Measurements from ENCODE around the gene DNAJC30.

Gene DNAJC30

DNA sequence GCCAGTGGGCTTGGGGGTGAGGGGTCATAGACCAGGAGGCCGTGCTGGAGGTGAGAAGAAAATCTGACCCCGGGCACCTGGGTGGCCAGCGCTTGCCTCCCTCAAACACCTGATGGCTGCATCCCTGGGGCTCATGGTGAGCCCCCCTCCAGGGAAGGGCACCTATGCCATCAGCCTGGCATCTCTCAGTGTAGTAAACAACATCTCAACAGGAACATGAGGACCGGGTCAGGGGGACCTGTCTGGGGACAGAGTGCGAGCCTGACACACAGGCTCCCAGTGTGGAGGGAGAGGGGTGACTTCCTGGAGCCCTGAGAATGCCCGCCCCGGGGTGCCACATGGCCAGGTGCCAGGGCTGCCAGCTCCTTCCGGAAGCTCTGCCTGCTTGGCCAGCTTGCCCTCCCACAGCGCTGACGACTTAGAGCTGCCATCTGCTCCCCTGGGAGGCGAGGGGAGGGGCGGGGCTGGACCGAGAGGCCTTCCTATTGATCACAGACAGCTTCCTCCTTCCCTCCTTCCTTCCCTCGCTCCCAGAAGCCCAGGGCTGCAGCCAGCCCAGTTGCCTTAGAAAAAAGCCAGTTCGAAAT is 23.9 kb upstream of the DNAJC30 start:
- DNase-seq (ENCODE audit: low read depth): no peak

DNA sequence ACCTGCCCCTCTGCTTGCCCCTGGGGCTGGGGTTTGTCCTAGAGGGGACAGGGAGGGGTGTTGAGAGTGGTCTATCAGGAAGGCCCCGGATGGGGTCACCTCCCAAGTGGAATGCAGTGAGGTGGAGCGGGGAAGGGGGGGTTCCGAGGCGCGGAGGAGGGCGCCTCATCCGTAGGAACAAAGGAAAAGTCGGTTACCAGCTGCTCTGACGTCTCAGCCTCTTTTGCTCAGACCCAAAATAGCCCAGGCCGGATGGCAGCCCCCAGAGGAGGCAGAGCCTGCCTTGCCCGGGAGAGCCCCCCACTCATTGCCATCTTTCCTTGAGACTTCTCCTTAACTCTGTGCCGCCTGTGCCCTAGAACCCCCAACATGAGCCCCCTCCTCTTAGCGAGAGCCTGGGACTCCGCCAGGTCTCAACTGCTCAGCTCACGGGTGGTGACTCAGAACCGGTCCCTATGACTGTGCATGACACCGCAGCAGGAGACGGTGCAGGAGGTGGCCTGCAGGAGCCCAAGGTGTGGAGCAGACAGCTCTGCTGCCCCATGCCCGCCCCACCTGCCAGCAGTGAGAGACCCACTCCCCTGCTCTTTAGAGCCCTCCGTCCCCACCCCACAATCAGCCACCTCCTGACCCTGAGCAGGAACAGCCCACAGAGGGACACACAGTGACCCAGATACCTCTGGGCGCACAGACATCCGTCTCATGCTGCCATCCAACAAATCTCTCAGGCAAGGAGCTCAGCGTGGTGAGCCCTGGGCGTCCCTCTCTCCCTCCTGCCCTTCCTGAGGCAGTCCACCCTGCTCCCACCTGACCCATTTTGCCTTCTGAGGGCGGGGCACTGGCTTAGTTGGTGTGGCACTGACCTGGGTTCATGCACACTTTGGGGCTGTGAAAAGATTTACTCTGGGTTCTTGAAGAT is 23.1 kb upstream of the DNAJC30 start:
- DNase-seq (ENCODE audit: low read depth): no peak

DNA sequence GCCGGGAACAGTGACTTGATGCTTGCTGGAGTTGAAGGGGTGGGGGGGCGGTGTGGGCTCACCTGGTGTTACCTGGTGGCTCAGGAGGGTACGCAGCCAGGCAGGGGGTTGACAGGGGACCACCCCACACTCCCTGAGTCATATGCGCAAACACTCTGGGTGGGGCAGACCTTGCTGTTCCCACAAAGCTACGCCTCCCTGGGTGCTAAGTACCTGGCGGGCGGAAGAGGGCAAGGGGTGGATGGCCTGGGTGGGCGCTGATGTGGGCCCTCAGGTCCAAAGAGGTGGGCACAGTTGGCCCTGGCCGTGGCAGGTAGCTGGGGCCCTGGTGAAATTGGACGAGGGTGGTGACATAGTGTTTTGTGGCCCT is 22.3 kb upstream of the DNAJC30 start:
- DNase-seq (ENCODE audit: low read depth): no peak

DNA sequence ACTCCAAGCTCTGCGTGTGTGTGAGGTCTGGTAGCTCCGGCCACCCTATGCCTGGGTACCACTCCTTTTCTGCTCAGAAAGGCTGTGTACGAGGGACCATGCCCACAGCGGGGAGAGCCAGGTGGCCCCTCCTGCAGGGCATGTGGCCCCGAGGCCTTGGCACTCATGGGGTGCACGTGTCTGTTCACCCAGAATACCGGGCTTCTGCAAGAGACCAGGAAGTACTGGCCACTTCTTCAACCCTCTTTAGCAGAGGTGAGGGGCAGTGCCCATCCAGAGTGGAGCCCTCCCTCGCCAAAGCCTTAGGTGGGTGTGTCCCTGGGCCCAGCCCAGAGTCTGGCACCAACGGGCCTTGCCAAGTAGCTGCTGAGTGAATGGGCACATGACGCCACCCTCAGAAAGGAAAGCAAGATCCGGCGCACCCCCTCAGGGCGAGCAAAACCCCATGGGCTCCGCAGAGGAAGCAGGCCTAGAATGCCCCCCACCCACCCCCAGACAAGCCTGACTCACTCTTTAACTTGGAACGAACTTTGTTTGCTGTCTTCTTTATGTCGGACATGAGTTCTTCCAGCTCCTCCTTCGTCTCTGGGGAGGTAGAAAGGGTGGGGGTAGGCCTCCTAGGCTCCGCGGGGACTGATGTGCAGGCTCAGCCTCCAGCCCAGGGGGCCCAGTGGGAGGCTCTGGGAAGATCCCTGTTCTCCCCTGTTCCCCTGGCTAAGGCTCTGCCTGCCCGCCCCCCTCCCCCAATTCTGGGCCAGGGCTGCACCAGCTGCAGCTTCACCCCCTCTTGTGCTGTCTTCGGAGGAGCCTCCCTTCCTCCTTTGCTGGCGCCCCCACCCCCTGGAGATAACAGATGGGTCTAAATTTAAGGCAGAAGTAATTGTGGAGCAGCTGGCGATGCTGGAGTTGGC is 21.6 kb upstream of the DNAJC30 start:
- no peak for DNase-seq (ENCODE audit: low read depth)

- no peak for DNase-seq (ENCODE audit: low read depth)
Measured at GRCh38 chr7:73703757-73704639, 20.7 kb upstream of the DNAJC30 start.

DNA sequence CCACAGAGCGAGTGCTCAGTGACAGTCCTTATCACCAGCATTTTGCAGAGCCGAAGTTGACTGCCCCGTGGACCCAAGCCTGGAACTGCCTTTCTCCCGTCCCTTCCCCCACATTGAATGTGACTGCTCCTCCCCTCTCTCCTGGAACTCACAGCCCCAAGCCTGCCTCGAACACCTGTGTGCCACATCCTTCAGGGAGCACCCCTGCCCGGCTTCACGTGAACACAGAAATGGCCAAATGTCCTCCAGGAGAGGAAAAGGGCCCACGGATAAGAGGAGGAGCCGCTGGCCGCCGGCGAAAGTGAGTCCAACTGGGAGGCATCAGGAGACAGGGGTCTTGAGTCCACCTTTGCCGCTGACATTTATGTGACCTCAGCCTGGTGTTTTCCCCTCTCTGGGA is 20.0 kb upstream of the DNAJC30 start:
- DNase-seq (ENCODE audit: low read depth): no peak

- no peak for DNase-seq (ENCODE audit: low read depth)
Measured at GRCh38 chr7:73702665-73703064, 19.4 kb upstream of the DNAJC30 start.

- no peak for DNase-seq (ENCODE audit: low read depth)
Measured at GRCh38 chr7:73702226-73702625, 19.0 kb upstream of the DNAJC30 start.

DNA sequence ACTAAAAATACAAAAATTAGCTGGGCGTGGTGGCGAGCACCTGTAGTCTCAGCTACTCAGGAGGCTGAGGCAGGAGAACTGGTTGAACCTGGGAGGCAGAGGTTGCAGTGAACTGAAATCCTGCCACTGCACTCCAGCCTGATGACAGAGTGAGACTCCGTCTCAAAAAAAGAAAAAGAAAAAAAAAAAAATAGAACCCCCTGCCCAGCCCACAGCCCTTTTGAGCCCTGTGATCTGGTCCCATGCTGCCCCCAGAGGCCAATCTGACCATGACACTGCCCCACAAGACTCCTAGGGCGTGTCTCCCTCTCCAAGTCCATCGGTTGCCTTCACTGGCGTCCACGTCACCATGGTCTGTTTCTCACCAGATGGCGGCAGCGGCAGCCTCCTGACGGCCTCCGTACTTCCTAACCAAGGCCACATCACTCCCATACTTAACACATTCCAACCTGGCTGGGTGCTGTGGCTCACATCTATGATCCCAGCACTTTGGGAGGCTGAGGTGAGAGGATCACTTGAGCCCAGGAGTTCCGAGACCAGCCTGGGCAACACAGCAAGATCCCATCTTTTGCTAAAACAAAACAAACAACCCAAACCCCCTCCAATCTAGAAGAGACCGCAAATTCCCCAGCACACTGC is 18.2 kb upstream of the DNAJC30 start:
- DNase-seq (ENCODE audit: low read depth): no peak

DNA sequence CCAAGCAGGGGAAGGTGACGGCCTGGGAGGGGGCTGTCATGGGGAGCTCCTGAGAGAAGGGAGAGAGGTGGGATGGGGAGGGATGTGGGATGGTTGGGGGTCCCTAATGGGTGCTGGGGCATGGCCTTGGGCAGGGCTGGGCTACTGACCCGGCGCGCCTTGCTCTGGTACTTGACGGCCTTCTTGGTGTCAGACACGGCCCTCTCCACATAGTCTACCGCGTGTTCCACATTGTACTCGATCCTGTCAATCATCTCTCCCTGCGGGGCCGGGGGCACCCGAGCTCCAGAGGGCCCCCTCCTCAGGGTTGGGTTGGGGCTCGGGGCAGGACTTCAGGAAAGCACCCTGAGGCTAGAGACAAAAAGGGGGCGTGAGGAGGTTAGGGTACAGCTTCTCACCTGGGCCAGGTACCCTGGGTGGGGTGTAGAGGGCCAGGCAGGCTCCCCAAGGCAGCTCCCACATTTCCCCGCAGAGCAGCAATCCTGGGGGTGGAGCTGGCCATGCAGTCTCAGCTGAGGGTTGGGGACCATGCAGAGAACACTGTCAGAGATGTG is 17.4 kb upstream of the DNAJC30 start:
- no peak for DNase-seq (ENCODE audit: low read depth)

GRCh38 chr7:73700069-73700423 is 16.8 kb upstream of the DNAJC30 start:
- DNase-seq (ENCODE audit: low read depth): no peak

DNA sequence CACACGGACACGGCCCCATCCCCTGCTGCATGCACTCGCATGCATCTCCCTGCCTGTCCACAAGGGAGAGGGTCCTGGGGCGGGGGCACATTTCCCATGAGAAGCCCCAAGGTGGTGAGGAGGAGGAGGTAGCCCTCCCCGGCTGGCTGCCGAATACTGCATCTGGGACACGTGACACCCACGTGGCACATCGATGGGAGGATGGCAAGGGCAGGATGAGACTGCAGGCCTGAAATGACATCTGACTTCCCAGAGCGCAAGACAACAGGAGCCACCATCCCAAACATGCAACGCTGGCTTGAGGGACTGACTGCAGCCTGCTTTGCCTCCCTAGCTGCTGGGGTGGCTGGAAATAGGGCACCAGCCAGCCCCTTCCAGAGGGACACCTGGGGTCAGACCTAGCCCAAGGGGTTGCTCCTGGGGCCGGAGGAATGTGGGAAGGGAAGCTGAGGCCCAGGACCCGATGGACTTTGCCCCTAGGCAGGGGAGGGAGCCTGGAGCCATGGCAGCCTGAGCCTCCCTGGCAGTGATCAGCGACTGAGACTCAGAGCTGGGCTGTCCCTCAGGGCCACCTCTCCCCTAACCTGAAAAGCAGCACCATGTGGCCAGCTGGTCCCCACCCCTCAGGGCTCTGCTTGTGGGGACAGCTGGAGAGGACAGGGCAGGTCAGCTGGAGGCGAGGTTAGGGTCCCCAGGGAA is 16.3 kb upstream of the DNAJC30 start:
- DNase-seq (ENCODE audit: low read depth): no peak

DNA sequence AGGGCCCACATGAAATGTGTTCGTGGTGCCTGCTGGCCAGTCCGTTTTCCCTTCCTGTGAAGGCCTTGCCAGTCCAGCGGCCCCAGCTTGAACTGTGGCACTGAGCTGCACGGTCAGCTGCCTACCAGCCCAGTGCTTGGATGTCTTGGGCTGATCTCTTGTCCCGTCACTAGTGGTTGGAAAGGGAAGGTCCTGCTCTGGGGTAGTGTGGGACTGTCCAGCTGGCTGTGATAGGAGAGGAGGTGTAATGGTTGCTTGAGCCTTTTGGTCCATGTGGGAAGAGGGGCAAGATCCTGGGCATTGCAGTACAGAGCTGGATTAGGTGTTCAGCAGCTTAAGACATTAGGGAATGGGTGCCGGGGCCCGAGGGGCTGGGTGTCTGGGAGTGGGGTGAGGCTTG is 15.2 kb upstream of the DNAJC30 start:
- no peak for DNase-seq (ENCODE audit: low read depth)

DNA sequence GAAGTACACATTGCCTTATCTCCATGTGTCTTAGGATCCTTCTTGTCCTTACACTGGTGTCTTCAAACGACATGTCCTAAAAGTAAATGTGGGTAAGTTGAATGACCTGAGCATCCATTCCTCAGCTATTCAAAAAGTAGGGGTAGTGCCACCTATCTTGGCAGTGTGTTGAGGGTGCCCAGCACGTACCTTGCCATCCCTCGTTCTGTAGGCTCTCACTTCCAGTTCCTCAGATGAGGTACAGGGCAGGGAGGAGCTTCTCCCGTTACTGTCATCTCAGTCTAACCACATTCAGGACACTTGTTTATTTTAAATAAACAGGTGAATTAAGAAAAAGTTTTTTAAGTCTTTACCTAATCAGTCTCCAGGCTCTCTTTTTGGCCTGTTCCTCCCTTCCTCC is 13.1 kb upstream of the DNAJC30 start:
- DNase-seq (ENCODE audit: low read depth): no peak

- no peak for DNase-seq (ENCODE audit: low read depth)
Measured at GRCh38 chr7:73690646-73691045, 7.4 kb upstream of the DNAJC30 start.

DNA sequence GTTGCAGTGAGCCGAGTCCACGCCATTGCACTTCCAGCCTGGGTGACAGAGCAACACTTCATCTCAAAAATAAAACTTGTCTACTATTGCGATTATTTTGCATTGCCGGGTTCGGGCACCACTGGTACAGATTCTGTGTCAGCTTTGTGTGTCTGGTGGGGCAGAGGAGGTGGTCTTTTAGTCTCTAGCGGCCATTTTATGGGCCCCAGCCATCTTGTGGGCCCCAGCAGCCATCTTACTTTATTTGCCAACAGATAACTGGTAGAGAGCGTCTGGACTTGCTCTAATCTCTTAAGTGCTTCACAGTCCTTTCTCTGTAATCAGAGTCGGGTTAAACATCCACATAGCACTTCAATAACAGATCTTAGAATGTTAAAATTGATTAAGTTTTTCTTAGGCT is 5.0 kb upstream of the DNAJC30 start:
- DNase-seq (ENCODE audit: low read depth): no peak

GRCh38 chr7:73685311-73685710 is 2.1 kb upstream of the DNAJC30 start:
- no peak for DNase-seq (ENCODE audit: low read depth)

- no peak for DNase-seq (ENCODE audit: low read depth)
Measured at GRCh38 chr7:73683788-73684693, 788 bp upstream of the DNAJC30 start.

GRCh38 chr7:73682745-73683055 is 553 bp downstream of the DNAJC30 start:
- no peak for DNase-seq (ENCODE audit: low read depth)
